HG03060 (cell line): Measurements from ENCODE around the gene SLFN12.
"Not testable (repeated sequence)": the region's sequence is repeated elsewhere in the genome, so short reads cannot be mapped to it uniquely, and the experiment has no call there.

Experiments used
- ATAC-seq: cut with Tn5 transposase; IDR thresholded peaks from one replicate; pipeline ENCODE4 v1.9.1; 2021; ENCODE audit warnings: low read depth, moderate number of reproducible peaks; ENCODE audit not compliant: unreplicated experiment

The SLFN12 gene

DNA sequence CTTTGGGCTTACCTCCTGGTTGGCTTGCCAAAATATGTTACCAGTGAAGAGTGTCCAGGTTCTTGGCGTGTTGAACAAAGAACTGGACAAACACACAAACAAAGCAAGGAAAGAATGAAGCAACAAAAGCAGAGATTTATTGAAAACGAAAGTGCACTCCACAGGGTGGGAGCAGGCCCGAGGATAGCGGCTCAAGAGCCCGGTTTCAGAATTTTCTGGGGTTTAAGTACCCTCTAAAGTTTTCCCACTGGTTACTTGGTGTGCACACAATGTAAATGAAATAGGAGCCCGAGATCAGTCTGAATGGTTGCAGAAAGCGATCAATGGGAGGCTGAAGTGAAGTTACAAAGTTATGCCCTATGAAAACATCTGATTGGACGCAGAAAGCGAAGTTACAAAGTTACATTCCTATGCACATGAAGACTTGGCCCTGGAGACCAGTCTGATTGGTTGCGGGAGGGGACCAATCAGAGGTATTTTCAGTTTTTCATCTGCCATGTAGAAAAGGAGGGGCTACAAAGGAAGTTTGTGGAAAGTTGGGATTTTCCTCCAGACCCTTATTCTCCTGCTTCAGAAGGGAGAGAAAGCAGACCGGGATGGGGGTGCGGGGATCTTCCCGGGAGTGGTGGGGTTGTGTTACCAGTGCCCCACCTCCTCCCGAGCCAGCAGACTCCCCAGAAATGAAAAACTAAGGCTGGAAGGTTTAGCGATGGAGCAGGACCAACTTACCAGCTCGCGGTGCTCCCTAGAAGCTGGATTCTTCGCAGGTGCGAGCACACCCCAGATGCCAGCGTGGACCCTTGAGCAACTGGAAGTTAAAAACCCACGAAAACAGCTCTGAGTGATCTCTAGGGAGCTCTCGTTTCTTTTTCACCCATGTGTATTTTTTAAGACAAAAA is at the start of gene SLFN12:
Gene SLFN12 (minus strand): TSS at position 325 of the 899 bp plus-strand sequence. CDS start 9,472 bp downstream, outside the sequence.
- peak; percentile 48 for ATAC-seq

DNA sequence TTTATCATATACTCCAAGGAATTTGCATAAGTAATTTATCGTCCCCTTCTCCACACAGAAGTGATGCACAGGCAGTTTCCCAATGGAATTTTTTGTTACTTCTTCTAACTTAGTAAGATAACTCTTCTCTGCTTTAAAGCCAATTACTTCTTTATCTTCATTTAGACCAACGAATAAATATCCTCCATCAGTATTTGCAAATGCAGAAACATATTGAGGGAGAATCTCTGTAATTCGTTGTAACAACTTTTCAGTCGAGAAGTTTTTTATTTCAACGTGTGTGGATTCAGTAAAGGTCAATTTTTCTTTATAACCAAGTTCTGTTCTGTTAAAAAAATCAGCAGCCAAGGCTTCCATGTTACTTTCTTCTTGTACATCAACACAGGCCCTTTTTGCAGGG is 47.0 kb upstream of the SLFN12 start:
- no peak for ATAC-seq

DNA sequence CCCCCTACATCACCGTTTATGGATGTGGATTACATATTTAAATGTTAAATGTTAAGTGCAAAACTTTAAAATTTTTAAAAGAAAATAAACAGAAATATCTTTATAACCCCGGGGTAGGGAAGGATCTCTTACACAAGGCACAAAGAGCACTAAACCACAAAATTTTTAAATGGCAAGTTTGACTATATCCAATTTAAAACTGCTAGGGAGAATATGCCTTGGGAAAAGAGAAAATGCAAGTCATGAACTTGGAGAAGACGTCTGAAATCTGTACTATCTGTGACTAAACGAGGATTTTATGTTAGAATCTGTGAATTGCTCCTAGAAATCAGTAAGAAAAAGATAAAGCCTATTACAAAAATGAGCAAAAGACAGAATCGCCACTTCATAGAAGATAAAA is 44.9 kb upstream of the SLFN12 start:
- no peak for ATAC-seq

DNA sequence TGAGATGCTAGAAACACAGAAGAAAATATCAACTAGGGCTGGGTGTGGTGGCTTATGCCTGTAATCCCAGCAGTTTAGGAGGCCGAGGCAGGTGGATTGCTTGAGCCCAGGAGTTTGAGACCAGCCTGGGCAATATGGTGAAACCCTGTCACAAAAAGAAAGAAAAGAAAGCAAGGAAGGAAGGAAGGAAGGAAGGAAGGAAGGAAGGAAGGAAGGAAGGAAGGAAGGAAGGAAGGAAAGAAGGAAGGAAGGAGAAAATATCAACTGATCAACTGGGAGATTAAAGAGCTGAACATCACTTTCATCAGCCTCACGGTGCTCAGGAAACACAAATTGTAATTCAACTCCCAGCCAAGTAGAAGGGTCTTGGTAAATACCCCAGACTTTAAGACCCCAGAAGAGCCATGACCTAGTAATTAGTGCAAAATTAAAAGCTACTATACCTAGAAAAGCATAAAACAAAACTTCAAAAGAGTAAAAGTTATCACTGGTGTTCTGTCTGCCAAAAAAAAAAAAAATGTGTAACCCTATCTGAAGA is 44.1 kb upstream of the SLFN12 start:
- no peak for ATAC-seq

DNA sequence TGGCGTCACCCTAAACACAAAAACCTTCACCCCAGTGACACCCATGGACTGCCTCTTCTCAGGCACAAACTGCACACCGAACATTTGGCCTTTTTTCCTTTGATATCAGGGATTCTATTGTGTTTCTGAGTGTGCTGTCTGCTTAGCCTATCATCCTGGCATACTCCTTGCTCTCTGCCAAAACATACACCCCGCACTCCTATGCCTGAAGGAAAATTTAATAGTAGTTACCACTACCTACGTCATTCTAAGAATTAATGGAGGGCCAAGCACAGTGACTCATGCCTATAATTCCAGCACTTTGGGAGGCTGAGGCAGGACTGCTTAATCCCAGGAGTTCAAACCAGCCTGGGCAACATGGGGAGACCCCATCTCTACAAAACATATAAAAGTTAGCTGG is 36.2 kb upstream of the SLFN12 start:
- ATAC-seq, result no peak

DNA sequence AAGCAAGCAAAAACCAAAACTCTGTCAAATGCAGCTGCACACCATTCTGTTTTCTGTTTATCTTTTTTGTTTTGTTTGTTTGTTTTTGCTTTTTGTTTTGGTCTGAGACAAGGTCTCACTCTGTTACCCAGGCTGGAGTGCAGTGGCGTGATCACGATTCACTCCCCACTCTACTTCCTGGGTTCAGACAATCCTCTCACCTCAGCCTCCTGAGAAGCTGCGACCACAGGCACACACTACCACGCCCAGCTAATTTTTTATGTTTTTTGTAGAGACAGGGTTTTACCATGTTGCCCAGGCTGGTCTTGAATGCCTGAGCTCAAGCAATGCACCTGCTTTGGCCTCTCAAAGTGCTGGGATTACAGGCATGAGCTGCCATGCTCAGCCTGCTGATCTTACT is 35.5 kb upstream of the SLFN12 start:
- ATAC-seq, result no peak

DNA sequence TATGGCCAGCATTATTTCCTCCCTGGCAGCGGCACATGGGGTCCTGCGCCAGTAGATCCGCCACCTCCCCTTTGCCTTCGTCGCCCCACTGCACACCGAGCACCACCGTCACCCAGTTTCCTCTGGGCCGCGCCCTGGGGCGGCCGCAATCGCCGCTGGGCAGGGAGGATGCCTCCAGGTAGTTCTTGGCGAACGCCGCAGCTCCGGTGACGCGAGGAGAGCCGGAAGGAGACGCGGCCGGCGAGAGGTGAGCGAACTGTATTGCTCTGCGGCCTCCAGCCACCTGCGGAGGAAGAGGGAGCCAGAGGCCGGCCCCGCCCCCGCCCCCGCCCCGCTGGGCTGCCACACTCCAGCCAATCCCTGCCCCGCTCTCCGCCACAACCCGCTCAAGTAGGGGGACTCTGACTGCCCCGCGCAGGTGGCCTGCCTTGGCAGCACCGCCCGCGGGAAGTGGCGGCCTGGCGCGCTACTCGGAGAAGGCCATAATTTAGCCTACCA is 28.1 kb upstream of the SLFN12 start:
- peak; percentile 57 for ATAC-seq

DNA sequence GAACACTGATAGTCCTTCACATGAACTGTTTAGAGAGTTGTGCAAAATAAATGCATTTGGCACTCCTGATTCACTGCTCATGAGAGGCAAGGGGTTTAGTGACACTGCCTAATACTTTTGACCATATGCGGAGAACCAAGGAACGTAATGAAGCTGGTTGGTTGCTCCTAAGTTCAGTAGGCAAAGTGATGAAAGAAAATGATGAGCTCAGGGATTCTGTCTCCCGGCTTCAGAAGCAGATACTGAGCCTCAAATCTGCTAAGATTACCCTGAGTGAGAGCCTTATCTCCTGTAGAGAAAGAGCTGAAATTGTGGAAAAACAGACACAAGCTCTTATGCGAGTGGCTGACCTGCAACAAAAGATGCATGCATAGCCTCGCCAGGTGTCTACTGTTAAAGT is 21.7 kb upstream of the SLFN12 start:
- ATAC-seq, result not testable (repeated sequence)

DNA sequence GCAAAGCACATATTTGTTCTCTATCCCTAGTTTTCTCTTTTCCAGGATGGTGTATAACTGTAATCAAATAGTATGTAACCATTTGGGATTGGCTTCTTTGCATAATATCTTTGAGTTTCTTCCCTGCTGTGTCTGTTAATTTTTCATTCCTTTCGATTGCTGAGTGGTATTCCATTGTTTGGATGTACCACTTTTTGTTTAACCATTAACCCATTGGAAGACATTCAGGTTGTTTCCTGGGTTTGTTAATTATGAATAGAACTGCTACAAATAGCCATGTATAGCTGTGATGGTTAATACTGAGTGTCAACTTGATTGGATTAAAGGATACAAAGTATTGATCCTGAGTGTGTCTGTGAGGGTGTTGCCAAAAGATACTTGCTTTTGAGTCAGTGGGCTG is 20.9 kb upstream of the SLFN12 start:
- ATAC-seq, result no peak

DNA sequence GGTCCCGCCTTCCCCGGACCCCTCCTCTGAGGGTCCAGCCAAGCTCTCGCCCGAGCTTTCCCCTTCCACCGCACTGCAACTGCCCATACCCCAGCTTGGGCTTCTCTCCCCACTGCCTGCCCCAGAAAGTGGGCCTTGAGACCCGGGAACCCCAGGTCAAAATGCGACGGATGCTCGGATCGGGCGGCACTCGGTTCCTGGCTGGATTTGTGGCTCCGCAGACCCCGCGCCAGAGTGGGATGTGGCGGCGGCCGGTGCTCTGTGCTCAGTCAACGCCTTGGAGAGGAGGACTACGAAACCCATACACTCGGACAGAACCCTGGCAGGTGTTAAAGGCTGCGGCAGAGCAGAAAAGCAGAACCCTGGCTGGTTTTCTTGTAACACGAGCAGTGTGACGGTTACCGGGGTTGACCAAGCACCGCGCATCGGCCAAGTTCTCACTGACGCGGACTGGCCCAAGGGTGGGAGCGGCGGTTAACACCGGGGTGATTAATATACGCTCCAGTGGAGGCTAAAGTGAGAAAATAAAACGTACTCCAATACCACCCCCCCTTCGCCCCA is 17.2 kb upstream of the SLFN12 start:
- ATAC-seq, result no peak

DNA sequence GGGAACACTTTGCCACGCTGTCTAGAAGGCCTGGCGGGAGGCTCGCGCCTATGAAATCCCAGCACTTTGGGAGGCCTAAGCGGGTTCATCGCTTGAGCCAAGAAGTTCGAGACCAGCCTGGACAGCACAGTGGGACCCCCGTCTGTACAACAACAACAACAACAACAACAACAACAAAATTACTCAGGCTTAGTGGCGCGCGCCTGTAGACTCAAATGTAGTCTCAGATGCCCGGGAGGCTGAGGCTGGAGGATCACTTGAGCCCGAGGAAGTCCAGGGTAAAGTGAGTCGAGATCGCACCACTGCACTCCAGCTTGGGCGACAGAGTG is 16.6 kb upstream of the SLFN12 start:
- no peak for ATAC-seq

DNA sequence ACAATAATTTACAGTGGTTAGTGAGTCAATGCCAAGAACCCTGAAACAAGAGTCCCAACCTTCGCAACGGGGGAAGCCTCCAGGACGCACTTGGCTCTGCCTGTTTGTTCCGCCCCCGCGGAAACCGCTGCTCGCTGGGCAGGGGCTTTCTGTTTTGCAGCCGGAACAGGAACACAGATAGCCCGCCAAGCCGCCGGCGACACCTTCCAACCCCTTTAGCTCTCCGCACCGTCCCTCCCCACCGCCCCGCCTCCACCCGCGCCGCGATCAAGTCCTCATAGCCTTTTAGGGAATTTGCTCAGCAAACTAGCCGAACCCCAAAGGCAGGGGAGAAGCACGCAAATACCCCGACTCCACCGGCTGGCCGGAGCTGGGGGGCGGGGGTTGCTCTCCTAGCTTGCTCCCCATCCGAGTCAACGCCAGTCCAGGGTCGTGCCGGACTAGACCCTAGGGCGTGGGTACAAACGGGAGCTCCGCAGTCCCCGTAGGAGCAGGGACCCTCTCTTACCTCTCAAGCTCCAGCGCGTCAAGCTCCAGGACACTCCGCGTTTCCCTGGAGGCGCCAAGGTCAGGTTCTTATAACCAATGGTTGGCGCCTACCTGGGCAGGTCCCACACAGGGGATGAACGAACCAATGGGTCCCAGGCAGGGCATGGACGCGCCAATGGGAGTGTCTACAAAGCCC is 16.1 kb upstream of the SLFN12 start, which contains the start of gene SLFN13:
Gene SLFN13 (minus strand): TSS at position 553 of the 685 bp plus-strand sequence. CDS start 3,086 bp downstream, outside the sequence.
- no peak for ATAC-seq

DNA sequence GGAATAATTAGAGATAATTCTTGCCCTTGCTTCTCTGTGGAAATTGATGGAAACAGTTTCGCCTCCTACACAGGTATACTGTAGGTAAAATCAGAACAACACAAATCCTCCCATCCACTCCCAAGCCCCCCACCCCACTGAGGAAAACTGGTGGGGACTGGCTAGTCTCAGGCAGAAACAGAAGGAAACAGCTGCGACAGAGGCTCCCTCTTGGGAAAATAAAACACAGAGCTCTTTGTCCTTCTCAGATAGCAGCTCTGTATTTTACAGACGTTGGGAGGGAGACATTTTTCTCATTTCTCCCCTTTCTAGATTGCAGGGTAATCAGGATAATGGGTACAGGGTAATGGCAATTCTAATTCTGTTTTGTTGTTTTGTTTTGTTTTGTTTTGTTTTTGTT is 15.2 kb upstream of the SLFN12 start:
- no peak for ATAC-seq

DNA sequence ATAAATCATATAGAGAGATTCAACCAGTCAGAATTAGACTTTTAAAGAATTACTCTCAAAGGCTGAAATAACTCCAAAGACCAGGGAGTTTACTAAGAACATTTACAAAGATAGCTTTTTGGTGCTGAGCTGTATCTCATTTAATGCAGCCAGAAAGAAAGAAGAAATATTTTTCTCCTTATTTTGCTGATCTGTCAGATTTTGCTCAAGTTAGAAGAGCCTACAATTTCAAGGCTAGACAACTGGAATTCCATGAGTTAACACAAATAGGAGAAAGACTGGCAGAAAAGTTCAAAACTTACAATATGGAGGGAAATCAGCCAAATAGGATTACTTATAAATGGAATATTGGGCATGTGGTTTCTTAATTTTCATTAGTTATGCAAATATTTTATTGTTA is 6.1 kb upstream of the SLFN12 start:
- ATAC-seq, result no peak

DNA sequence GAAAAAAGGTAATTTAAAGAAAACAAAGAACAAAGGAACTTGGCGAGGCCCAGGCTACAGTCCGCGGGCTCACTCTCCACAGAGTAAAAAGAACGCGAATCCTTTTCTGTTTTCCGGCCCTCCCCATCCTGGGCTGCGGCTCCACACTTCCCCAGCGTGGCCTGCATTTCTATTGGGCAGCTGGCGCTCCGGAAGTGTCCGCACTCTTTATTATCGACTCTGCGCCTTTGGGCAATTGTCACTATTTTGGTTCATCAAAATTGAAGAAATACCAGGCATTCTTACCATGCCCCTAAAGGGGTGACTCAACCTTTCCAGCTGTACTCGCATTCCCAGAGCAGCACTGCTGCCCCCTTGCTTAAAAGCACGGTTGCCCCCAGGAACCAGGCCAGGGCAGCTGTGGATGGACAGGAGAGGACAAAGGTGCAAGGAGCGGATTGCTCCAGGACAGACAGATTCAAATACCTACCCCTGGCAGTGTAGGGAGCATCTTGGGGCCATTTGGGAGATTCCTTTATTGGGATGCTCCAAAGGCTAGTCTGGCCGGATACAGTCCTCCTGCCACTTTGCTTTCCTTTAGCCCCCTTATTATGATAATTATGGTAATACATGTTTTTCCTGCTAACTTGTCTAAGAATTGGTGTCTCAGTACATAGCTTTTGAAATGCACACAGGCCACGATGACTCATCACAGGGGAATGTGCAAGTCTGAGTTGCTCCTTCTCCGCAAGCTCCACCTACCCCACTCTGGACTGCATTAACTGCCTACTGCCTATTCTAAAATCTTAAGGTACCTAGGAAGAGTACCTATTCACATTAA is 985 bp upstream of the SLFN12 start:
- no peak for ATAC-seq

DNA sequence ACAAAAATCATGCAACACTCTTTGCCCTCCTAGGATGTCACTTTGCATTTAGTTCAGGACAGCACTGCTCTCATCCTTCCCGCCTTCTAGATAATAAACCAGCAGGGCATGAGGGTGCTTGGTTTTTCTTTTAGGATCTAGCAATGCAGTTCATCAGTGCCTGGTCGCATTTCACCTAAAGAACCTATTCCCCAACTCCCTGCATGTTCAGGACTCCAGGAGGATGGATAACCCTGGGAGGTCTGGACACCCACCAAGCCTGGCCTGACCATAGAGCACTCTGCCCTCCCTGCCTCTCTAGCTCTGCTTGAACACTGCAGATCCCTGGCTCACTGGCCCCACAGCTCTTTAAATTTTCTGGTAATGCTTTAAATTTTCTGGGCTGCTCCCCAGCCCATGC is 2.6 kb downstream of the SLFN12 start:
- no peak for ATAC-seq

DNA sequence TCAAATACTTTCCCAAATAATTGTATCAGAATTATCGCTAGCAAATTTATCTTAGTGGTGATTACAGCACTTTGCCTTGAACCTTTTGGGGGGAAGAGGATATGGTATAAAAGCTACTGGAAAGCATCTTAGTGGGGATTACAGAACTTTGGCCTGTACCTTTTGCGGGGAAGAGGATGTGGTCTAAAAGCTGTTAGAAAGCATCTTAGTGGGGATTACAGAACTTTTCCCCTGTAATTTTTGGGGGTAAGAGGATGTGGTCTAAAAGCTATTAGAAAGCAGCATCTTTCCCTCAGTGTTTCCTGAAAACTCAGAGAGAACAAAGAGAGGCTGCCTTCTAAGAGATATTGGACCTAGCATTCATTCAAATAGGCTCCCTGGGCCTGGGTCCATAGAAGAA is 4.1 kb downstream of the SLFN12 start:
- ATAC-seq, result no peak

DNA sequence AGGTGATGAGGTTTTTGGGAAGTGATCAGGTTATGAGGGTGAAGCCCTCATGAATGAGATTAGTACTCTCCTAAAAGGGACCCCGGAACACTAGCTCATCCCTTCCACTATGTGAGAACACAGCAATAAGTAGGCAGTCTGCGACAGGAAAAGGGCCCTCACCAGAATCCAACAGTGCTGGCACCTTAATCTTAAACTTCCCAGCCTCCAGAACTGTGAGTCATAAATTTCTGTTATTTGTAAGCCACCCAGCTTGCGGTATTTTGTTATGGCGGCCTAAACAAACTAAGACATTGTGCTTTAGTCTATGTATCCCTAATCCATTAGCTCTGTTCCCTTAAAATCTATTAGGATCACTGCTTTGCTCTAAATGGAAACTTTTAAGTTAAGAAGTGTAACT is 8.5 kb downstream of the SLFN12 start:
- ATAC-seq, result no peak

DNA sequence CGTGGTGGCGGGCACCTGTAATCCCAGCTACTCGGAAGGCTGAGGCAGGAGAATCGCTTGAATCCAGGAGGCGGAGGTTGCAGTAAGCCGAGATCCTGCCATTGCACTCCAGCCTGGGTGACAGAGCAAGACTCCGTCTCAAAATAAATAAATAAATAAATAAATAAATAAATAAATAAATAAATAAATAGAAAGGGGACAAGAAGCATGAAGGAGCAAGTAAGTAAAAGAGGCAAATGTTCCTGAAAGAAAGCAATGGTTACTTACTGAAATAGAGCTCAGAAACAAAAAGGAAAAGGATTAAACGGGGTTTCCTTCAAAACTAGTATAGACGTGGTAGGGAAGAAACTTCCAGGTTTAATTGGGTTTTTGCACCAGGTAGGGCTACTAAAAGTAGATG is 11.2 kb downstream of the SLFN12 start:
- not testable (repeated sequence) for ATAC-seq

DNA sequence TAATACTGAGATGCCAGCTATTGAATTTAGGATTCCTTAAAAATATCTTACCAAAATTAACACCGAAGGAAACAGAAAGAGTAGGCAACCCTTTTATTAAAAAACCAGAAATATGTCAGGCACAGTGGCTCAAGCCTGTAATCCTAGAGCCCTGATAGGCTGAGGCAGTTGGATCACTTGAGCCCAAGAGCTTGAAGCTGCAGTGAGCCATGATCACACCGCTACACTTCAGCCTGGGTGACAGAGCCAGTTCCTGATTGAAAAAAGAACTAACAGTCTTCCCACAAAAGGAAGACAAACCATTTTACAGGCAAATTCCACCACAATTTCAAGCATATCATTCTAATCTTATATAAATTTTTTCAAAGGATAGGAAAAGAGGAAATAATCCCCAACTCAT is 15.6 kb downstream of the SLFN12 start:
- no peak for ATAC-seq
